ENCODE results near the gene ZNF710. TPM values are rescaled to one million over a fixed set of nuclear protein-coding genes. Genes with fewer than 3 reads are reported as not detected.
"Not testable (repeated sequence)": the region's sequence is repeated elsewhere in the genome, so short reads cannot be mapped to it uniquely, and the experiment has no call there.

Gene ZNF710
- total RNA-seq, 1 donor from 2014 or later: 11.5 TPM

DNA sequence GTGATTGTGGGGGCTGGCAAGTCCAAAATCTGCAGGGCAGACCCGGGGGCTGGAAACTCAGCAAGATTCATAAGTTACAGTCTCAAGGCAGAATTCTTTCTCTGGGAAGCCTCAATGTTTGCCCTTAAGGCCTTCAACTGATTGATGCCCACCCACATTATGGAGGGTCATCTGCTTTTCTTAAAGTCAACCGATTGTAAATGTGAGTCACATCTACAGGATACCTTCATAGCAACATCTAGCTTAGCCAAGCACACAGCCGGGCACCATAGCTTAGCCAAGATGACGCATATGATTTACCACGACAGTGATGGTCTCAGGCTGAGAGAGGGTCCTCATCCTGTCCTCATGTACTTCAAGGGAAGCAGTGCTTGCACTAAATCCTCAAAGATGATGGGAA is 57.7 kb downstream of the ZNF710 start:
- no peak for DNase-seq (ENCODE audit: low spot score)

DNA sequence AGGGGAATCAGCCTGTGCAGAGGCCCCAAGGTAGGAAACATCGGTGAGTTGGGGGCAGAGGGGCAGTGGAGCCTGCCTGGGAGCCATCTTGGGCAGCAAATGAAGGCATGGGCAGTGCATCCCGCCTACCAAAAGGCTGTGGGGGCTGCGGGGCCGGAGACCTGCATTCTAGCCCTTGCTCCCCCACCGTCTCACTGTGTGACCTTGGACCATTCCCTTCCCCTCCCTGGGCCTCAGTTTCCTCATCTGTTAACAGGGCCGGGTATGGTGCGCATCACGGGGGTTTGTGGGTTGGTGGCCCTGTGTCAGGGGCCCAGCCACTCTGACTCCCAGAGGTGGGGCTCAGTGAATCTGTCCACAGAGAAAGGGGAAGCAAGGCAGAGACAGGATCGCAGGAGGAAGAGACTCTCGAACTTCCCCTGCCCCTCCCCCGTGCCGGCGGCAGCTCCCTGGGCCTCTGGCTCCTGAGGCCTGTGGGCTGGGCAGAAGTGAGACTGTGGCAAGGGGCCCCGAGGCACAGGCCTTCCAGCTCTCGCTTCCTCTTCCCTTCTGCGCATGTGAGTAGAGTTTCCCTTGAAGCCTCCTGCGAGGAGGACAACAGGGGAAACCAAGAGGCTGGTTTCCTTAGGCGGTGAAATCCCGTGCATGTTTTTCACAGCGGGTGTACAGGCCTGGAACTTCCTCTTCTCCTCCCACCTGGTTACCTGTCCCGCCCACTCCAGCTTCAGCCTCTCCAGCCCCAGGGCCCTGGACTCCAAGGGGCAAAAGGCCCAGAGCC is 58.3 kb downstream of the ZNF710 start:
- DNase-seq (ENCODE audit: low spot score): no peak

DNA sequence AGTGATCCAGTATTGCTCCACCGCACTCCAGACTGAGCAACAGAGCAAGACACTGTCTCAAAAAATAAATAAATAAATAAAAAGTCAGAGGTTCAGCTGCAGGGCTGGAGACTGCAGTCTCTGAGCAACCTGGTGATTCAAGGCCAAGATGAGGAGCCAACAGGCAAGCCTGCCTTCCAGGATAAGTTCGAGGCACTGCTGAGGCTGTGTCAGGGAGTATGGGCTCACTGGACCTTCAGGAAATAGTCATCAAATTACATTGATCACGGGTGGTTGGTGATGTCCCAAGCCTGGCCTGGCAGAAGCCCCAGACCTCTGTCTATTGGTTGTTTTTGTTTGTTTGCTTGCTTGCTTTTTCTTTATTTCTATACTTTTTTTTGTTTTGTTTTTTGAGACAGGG is 59.7 kb downstream of the ZNF710 start:
- no peak for DNase-seq (ENCODE audit: low spot score)

GRCh38 chr15:90062023-90062442 is 60.9 kb downstream of the ZNF710 start:
- DNase-seq (ENCODE audit: low spot score): no peak

- no peak for DNase-seq (ENCODE audit: low spot score)
Measured at GRCh38 chr15:90062462-90062932, 61.4 kb downstream of the ZNF710 start.

DNA sequence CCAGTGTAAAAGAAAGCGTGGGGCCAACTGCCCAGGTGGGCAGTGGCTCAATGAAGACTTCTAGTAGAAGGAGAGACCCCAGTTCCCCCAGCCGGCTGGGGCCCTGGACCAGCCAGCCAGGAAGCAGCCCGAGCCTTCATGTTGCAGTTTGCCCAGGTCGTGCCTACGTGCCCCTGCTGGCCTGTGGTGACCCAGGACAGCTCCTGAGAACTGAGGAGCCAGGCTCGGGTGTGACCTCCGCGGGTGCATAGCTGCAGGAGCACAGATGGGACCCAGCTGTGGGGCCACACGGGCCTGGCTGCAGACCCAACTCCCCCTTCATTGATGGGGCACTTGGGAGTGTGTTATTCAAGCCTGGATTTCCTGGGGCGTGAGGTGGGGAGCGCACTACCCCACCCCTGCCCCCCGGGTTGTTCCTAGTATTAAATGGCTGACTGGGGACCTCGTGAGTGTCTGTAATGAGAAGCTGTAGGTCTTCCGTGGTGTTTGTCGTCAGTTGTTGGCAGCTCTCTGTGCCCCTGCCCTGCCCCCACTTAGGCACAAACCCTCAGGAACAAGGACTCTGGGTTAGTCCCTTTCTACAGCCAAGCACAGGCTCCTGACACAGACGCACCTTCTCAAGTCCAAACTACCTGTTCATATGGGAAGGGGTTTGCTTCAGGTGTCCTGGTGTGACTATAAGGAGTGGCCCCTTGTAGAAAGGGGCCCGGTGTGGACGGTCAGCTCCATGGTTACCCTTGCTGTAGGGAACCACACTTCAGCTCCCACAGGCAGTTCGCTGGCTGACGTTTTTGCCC is 62.0 kb downstream of the ZNF710 start:
- no peak for DNase-seq (ENCODE audit: low spot score)

DNA sequence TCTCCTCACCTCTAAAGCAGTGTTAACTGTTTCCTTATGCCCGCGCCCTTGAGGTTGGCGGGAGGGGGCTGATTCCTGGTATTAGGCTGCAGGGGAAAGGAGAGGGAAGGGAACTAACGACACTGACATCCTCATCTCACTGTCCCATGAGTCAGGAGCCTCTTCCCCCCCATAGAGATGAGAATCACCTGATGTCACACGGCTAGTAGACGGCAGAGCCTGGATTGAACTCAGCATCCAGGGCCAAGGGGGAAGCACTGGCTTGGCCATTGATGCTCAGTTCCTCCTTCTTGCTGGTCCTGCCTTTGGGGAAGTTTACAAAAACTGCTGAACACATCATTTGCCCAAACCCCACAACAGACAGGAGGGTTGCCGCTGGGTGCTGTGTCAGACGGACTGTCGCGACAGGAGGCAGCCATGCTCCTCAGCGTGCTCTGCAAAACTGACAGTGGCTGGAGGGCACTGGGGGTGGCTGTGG is 62.7 kb downstream of the ZNF710 start:
- no peak for DNase-seq (ENCODE audit: low spot score)

GRCh38 chr15:90064911-90065681 is 64.0 kb downstream of the ZNF710 start:
- DNase-seq (ENCODE audit: low spot score): no peak

- no peak for DNase-seq (ENCODE audit: low spot score)
Measured at GRCh38 chr15:90065682-90066049, 64.5 kb downstream of the ZNF710 start.

DNA sequence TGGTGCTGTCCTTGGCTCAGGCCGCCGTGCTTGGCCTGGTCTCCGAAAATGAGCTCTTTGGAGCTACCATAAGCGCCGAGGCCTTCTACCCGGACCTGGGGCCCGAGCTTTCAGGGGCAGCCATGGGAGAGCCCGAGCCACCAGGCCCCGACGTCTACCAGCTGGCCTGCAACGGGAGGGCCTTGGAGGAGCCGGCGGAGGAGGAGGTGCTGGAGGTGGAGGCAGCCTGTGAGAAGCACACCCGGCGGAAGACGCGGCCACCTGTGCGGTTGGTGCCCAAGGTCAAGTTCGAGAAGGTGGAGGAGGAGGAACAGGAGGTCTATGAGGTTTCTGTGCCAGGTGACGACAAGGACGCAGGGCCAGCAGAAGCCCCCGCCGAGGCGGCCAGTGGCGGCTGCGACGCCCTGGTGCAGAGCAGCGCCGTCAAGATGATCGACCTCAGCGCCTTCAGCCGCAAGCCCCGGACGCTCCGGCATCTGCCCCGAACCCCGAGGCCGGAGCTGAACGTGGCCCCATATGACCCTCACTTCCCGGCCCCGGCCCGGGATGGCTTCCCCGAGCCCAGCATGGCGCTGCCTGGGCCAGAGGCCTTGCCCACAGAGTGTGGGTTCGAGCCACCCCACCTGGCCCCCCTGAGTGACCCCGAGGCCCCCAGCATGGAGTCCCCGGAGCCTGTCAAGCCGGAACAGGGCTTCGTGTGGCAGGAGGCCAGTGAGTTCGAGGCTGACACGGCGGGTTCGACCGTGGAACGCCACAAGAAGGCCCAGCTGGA is 66.2 kb downstream of the ZNF710 start:
- DNase-seq (ENCODE audit: low spot score): no peak

- DNase-seq (ENCODE audit: low spot score): no peak
Measured at GRCh38 chr15:90067953-90068606, 67.0 kb downstream of the ZNF710 start.

DNA sequence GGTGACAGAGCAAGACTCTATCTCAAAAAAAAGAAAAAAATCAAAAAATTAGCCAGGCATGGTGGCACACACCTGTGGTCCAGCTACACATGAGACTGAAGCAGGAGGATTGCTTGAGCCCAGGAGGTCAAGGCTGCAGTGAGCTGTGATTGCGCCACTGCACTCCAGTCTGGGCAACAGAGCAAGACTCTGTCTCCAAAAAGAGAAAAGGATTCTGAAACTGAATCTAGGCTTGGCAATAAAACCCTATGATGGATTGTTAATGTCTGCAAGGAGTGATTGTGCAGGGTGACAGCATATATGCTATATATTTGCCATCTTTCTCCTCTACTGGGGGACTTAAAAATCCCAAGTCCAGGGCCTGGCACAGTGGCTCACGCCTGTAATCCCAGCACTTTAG is 69.5 kb downstream of the ZNF710 start:
- DNase-seq (ENCODE audit: low spot score): not testable (repeated sequence)

- no peak for DNase-seq (ENCODE audit: low spot score)
Measured at GRCh38 chr15:90071220-90071807, 70.2 kb downstream of the ZNF710 start.

DNA sequence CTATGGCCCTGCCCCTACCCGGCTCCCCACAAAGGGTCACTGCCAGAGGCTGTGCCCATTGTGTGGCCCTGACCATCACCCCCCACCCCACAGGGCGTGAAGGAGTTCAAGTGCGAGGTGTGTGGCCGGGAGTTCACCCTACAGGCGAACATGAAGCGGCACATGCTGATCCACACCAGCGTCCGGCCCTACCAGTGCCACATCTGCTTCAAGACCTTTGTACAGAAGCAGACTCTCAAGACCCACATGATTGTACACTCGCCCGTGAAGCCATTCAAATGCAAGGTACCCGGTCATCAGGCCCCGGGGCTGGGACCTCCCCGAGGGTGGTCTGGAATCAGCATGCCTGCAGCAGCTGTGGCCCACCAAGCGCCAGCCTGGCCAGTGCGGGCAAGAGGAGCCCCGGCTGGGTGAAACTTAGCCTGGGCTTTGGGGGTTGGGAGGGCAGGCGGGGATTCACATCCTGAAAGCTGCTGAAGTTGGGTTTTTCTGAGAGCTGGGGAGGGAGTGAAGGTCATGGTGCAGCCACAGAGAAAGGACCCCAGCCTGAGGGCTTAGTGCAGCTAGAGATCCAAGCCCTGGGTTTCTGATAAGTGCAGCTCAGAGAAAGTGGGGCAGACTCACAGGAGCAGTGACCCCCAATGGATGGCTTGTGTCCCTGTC is 72.0 kb downstream of the ZNF710 start:
- no peak for DNase-seq (ENCODE audit: low spot score)

DNA sequence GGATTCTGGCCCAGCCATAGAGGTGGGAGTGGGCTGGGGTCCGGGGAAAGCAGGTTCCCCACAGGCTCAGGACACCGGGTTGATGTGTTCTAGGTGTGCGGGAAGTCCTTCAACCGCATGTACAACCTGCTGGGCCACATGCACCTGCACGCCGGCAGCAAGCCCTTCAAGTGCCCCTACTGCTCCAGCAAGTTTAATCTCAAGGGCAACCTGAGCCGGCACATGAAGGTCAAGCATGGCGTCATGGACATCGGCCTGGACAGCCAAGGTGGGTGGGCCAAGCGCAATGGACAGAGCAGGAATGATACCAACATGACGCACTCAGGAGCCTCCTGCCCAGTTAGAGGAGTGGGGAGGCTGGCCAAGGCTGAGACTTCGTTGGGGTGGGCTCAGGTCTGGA is 72.9 kb downstream of the ZNF710 start:
- DNase-seq (ENCODE audit: low spot score): no peak

- no peak for DNase-seq (ENCODE audit: low spot score)
Measured at GRCh38 chr15:90074916-90075315, 73.8 kb downstream of the ZNF710 start.

DNA sequence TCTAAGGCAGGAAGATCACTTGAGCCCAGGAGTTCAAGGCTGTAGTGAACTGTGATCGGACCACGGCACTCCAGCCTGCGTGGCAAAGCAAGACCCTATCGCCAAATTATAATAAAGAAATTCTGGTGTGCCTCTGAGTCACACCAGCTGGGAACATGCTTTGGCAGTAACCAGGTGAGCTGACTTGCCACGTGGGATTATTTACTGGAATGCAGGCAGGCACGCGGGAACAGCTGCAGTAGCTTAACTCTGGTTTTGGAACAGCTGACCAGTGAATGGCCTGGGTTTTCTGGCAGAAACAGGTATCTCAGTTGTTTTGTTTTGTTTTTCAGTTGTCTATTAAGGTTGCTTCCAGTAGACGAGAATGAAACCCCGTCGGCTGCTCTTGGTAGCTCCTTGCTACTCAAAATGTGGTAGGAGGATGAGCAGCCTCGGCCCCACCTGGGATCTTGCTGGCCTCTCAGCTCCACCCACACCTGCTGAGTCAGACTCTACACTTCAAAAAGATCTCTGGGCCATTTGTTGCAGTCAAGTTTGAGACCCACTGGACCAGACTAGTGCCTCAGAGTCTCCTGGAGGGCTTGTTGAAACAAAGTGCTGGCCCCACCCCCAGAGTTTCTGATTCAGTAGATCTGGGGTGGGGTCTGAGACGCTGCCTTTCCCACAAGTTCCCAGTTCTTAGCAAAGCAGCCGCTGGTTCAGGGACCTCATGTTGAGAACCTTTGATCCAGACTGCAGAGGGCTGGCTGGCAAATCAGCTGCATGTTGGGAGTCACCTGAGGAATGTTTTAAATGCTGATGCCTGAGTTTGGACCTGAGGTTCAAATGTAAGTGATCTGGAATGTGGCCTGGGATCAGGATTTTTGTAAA is 74.5 kb downstream of the ZNF710 start:
- no peak for DNase-seq (ENCODE audit: low spot score)

DNA sequence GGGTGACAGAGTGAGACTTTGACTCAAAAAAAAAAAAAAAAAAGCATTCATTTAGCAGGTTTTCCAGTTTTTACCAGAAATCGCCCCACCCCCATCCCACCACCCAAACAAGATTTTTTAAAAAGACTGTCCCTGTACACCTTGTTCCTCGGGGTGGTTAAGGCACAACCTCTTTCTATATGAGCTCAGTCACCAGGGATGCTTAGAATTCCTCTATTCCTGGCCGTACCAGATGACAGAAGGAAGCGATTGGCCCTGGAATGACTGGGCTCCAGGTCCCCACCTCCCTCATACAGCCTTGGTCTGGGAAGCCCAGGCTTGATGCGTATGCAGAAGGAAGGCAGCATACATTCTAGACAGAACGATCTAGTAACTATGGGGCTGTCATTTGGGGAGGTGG is 75.6 kb downstream of the ZNF710 start:
- DNase-seq (ENCODE audit: low spot score): no peak

Measured in mesenteric fat pad (tissue), 1 donor.